Activated CD4-positive, alpha-beta T cell treated with anti-CD3 and anti-CD28 coated beads for 36 hours (primary cell): Measurements from ENCODE around the gene ABCF1. TPM values are rescaled to one million over a fixed set of nuclear protein-coding genes. Genes with fewer than 3 reads are reported as not detected.

ENCODE experiments used
- ATAC-seq: fragments of 200-7000 bp; cut with Tn5 transposase; one replicate; pipeline ENCODE4 v1.10.0; 2021; ENCODE audit warnings: mild to moderate bottlenecking, moderate library complexity
- CTCF ChIA-PET: fragments of 350-600 bp; sonication (Branson Sonifier 250); formaldehyde crosslinking; loops from one replicate; lab custom pipeline; 2021; ENCODE audit warnings: antibody characterized with exemption; lab: Charles Lee
- POLR2A ChIA-PET: fragments of 350-600 bp; sonication (Branson Sonifier 250); formaldehyde crosslinking; loops from one replicate; lab custom pipeline; 2021; ENCODE audit warnings: antibody characterized with exemption, inconsistent platforms; lab: Charles Lee
- DNase-seq: peaks from one replicate; pipeline ENCODE4 v3.0.0-alpha.2; 2020
- H3K27ac Mint-ChIP-seq: one replicate; pipeline ENCODE4 v1.8.0; 2021; ENCODE audit warnings: mixed read lengths
- H3K27me3 Mint-ChIP-seq: one replicate; pipeline ENCODE4 v1.8.0; 2021; ENCODE audit warnings: mixed read lengths
- H3K36me3 Mint-ChIP-seq: one replicate; pipeline ENCODE4 v1.8.0; 2021; ENCODE audit warnings: low read depth, mixed read lengths
- H3K4me1 Mint-ChIP-seq: one replicate; pipeline ENCODE4 v1.8.0; 2021; ENCODE audit warnings: mixed read lengths
- H3K4me3 Mint-ChIP-seq: one replicate; pipeline ENCODE4 v1.8.0; 2021; ENCODE audit warnings: mild to moderate bottlenecking, moderate library complexity, mixed read lengths
- H3K9me3 Mint-ChIP-seq: one replicate; pipeline ENCODE4 v1.8.0; 2021; ENCODE audit warnings: low read depth, mixed read lengths
- intact Hi-C, 2 experiments: fragments of 100-400 bp; cut with DNase I in 1 of 2; cut with micrococcal nuclease in 1 of 2; formaldehyde crosslinking; loops; one replicate each; pipeline versions ENCODE4 v1.14.2 to v1.15.1; 2022 to 2024; cut with DNase I, micrococcal nuclease
- total RNA-seq, 2 experiments: library from RNA; stranded (reverse); gene quantifications; one replicate each; pipeline ENCODE4 v1.2.3, GENCODE V29; 2021

ABCF1 gene
- total RNA-seq, 2 experiments from 2014 or later, result 100.0 to 105 TPM

DNA sequence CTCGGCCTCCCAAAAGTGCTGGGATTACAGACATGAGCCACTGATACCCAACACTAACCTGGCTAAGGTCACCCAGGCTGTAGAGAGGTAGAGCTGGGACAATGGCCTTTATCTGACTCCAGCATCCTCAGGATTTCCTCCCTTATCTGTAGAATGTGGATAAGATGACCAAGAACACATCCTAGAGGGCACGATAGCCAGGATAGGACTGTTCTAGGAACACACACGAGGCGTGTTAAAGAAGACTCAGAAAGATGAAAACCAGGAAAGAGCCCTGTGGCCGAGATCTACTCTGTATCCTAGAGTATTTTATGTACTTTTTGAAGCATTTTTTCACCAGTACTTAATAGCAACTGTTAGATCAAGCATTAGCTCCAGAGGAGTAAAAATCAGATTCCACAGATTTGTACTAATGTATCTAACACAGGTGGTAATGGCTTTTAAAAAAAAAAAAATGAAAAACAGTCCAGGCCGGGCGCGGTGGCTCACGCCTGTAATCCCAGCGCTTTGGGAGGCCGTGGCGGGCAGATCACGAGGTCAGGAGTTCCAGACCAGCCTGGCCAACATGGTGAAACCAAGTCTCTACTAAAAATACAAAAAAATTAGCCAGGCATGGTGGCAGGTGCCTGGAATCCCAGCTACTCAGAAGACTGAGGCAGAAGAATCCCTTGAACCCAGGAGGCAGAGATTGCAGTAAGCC is 28.5 kb downstream of the ABCF1 start:
- CTCF ChIA-PET, result interaction anchor here (0.7 to 7.4 kb wide), 8 partner anchors 14 to 149 kb away, joined by 3 to 71 read pairs (median 4); no protein-coding TSS in a partner anchor
- ATAC-seq (no peak), DNase-seq (no peak)
- H3K36me3 Mint-ChIP-seq, result peaks cover 47% of the 10 kb centered on the region
- POLR2A ChIA-PET, result interaction anchor here (0.6 kb wide), 1 partner anchor 88 kb away, joined by 3 read pairs; no protein-coding TSS in a partner anchor
- no peaks in the 10 kb centered on the region for H3K9me3 Mint-ChIP-seq
- H3K4me3 Mint-ChIP-seq, result no peak overlapping the region
- H3K27me3 Mint-ChIP-seq, result no peaks in the 10 kb centered on the region
- intact Hi-C loops, result no loop called here
- H3K4me1 Mint-ChIP-seq, result peaks cover 14% of the 10 kb centered on the region
- no peak overlapping the region for H3K27ac Mint-ChIP-seq

DNA sequence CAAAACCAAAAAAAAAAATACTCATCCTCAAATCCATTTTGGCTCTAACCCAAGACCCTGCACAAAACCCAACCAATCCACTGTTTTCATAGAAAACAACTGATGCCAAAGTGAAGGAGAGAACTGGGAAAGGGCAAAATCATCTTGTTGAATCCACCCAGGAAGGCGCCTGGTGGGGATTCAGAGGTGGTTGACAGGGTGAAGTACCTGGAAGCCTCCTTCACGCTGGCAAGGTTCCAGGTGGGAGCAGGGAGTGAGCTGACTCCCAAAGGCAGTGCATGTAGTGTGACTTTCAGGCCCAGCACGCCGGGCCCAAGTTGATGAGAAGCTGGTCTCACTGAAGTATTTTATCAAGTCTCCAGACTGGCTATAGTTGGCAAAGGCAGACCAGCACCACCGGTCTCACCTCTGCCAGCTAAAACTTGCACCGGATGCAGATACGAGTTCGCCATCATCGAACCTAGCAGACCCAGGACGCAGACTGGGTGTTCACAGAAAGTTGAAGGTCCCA is 29.3 kb downstream of the ABCF1 start:
- DNase-seq, result no peak
- POLR2A ChIA-PET, result no interaction called here
- no peak overlapping the region for H3K27ac Mint-ChIP-seq

DNA sequence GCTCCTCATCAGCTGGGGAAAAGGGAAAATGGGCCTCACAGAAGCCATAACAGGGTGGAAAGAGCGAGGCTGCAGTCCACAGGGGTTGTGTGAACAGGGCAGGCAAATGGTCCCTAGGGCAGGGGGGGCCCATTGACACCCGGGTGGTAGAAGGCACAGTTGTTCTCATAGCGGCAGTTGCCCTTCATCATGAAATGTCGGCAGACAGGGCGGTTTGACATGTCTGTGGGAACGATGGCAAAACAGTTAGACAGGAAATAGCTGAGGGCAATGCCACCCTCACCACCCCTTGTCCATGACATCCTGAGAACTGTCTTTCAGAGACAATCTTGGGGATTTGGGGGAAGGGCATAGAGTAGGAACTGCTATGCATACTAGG is 30.2 kb downstream of the ABCF1 start:
- peak overlapping the region; percentile 42 for H3K27ac Mint-ChIP-seq
- peaks cover 17% of the 10 kb centered on the region for H3K4me1 Mint-ChIP-seq
- no peaks in the 10 kb centered on the region for H3K27me3 Mint-ChIP-seq
- POLR2A ChIA-PET, result no interaction called here
- ATAC-seq (no peak), DNase-seq (no peak)
- CTCF ChIA-PET, result interaction anchor here (0.6 to 7.4 kb wide), 5 partner anchors 11 to 244 kb away, joined by 3 to 71 read pairs (median 5); no protein-coding TSS in a partner anchor
- intact Hi-C loops, result no loop called here
- H3K36me3 Mint-ChIP-seq, result peaks cover 57% of the 10 kb centered on the region
- no peak overlapping the region for H3K4me3 Mint-ChIP-seq
- H3K9me3 Mint-ChIP-seq, result no peaks in the 10 kb centered on the region

More for the DNA sequence above, 29.3 kb downstream of the ABCF1 start:
- Mint-ChIP-seq H3K4me3 (no peak overlapping the region), H3K36me3 (peaks cover 51% of the 10 kb centered on the region), H3K27me3 (no peaks in the 10 kb centered on the region), H3K4me1 (peaks cover 17% of the 10 kb centered on the region), H3K9me3 (no peaks in the 10 kb centered on the region)
- intact Hi-C loops, result no loop called here
- CTCF ChIA-PET, result interaction anchor here (0.7 to 7.4 kb wide), 7 partner anchors 10 to 128 kb away, joined by 3 to 71 read pairs (median 4); no protein-coding TSS in a partner anchor
- no peak for ATAC-seq

DNA sequence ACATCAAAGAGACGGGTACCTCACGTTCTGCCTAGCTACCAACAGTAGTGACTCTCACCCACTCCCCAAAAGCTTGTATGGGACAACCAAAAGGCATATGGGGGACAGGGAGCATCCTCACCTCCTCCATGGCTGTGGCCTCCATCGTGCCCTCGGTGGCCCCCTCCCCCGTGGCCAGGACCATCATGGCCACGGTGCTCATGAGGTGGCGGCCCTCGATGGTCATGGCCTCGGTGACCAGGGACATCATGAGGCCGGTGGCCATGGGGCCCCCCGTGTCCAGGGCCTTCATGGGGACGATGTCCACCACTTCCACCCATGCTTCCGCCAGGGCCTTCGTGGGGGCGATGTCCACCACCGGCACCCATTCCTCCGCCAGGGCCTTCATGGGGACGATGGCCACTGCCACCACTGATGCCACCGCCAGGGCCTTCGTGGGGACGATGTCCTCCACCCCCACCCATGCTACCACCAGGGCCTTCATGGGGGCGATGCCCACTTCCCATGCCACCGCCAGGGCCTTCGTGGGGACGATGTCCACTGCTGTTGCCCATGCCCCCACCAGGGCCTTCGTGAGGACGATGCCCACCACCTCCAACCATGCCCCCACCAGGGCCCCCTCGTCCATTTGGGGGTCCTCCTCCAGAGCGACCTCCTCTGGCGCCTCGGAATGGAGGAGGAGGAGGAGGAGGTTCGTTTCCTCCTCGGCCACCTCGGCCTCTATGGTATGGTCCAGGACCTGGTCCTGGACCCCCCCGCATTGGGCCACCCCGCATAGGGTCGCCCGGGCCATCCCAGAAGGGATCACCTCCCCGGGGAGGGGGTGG is 30.8 kb downstream of the ABCF1 start:
- Mint-ChIP-seq H3K36me3 (peaks cover 62% of the 10 kb centered on the region), H3K4me1 (peaks cover 16% of the 10 kb centered on the region), H3K27ac (no peak overlapping the region), H3K27me3 (no peaks in the 10 kb centered on the region), H3K9me3 (no peaks in the 10 kb centered on the region), H3K4me3 (no peak overlapping the region)
- DNase-seq, result no peak
- ATAC-seq, result no peak
- intact Hi-C loops, result no loop called here
- CTCF ChIA-PET, result interaction anchor here (0.6 to 7.4 kb wide), 4 partner anchors 26 to 244 kb away, joined by 3 to 71 read pairs (median 6); no protein-coding TSS in a partner anchor
- POLR2A ChIA-PET, result no interaction called here

DNA sequence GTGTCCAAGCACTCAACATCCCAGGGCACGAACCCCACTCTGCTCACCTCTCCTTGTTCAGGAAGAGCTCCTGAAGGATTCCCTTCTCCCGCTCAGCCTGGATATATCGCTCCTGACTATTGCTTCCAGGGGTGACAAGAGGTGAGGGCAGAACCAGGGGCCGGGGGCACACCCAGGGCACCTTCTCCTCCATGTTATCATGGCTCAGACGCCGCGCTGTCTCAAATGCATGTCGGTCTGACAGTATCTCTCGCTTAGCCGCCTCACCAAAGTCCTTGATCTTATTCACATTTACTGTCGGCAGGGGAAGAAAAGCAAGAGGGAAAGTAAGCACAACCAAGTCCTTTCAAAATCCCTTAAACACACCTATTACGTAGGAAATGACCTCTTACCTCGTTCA is 32.7 kb downstream of the ABCF1 start:
- intact Hi-C loops, result no loop called here
- CTCF ChIA-PET, result interaction anchor here (1.0 to 1.4 kb wide), 2 partner anchors 136 to 151 kb away, joined by 3 read pairs; no protein-coding TSS in a partner anchor
- H3K27me3 Mint-ChIP-seq, result no peaks in the 10 kb centered on the region
- POLR2A ChIA-PET, result no interaction called here
- ATAC-seq (no peak), DNase-seq (no peak)
- H3K4me3 Mint-ChIP-seq, result no peak overlapping the region
- H3K27ac Mint-ChIP-seq, result no peak overlapping the region
- H3K36me3 Mint-ChIP-seq, result peaks cover 68% of the 10 kb centered on the region
- peaks cover 24% of the 10 kb centered on the region for H3K4me1 Mint-ChIP-seq
- H3K9me3 Mint-ChIP-seq, result no peaks in the 10 kb centered on the region

DNA sequence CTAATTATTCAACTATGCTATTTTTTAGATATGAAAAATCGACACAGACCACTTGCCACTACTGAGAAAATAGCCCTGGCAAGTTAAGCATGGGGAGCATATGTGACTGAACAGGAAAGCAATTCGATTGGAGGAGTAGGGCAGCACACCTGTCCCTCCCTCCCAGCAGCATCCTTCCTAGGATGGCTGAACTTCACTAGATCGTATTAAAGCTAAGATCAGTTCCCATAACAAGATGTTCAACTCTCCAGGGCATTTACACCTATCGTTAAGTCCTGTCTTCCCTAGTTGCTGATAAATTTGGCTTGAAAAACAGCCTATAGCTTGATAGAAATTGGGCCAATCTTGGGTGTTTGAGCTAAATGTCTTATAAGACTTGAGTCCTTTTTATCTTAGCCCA is 38.8 kb downstream of the ABCF1 start:
- H3K4me1 Mint-ChIP-seq, result peaks cover 61% of the 10 kb centered on the region
- H3K36me3 Mint-ChIP-seq, result peaks cover 84% of the 10 kb centered on the region
- ATAC-seq, result no peak
- H3K27me3 Mint-ChIP-seq, result no peaks in the 10 kb centered on the region
- intact Hi-C loops, result loop anchor here (10.0 kb wide), 2 partner anchors 935 to 1055 kb away; partner anchors contain the start of genes ATP6V1G2 (in 1 of the 2), C6orf47 (in 1 of the 2), CSNK2B (in 1 of the 2) and DDX39B (in 1 of the 2)
- ChIA-PET POLR2A (interaction anchor here (0.6 to 1.2 kb wide), 2 partner anchors 12 to 172 kb away, joined by 3 to 6 read pairs; no protein-coding TSS in a partner anchor), CTCF (interaction anchor here (0.5 to 2.4 kb wide), 7 partner anchors 13 to 202 kb away, joined by 3 to 20 read pairs (median 5); no protein-coding TSS in a partner anchor)
- peak overlapping the region; percentile 7 for H3K27ac Mint-ChIP-seq
- no peak overlapping the region for H3K4me3 Mint-ChIP-seq
- DNase-seq, result no peak
- H3K9me3 Mint-ChIP-seq, result no peaks in the 10 kb centered on the region

DNA sequence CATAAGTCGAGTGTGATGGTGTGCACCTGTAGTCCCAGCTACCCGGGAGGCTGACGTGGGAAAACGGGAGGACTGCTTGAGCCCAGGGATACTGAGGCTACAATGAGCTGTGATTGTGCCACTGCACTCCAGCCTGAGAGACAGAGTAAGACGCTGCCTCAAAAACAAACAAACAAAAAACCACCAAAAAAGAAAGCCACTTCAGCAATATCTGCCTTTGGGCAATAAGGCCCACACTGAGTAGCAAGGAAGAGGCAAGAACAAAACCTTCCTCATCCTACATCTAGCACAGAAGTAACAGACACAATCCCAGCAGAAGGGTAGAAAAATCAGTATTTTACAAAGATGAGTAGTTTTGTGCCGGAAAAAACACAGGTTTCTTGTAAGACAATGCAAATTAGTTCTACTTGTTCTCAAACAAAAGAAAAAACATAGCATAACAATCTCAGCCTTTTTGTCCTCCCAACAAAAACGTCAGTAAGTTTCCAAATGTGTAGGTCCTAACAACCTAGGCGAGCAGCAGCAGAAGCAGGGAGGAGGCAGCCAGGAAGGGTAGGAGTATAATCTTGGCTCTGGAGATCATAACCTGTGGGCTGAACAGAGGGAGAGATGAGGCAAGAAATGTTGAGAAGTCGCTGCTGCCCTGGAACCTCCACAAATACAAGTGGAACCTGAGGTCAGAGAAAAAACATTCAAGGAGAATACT is 40.1 kb downstream of the ABCF1 start:
- H3K4me3 Mint-ChIP-seq, result no peak overlapping the region
- peaks cover 59% of the 10 kb centered on the region for H3K4me1 Mint-ChIP-seq
- DNase-seq (no peak), ATAC-seq (no peak)
- ChIA-PET CTCF (interaction anchor here (0.6 to 2.4 kb wide), 9 partner anchors 9 to 129 kb away, joined by 3 to 20 read pairs (median 4); no protein-coding TSS in a partner anchor), POLR2A (interaction anchor here (1.4 kb wide), 1 partner anchor 21 kb away, joined by 3 read pairs; no protein-coding TSS in a partner anchor)
- no peaks in the 10 kb centered on the region for H3K9me3 Mint-ChIP-seq
- intact Hi-C loops, result loop anchor here (10.0 kb wide), 2 partner anchors 933 to 1053 kb away; partner anchors contain the start of genes ATP6V1G2 (in 1 of the 2), C6orf47 (in 1 of the 2), CSNK2B (in 1 of the 2) and DDX39B (in 1 of the 2)
- H3K27me3 Mint-ChIP-seq, result no peaks in the 10 kb centered on the region
- peaks cover 86% of the 10 kb centered on the region for H3K36me3 Mint-ChIP-seq
- peak overlapping the region; percentile 39 for H3K27ac Mint-ChIP-seq

DNA sequence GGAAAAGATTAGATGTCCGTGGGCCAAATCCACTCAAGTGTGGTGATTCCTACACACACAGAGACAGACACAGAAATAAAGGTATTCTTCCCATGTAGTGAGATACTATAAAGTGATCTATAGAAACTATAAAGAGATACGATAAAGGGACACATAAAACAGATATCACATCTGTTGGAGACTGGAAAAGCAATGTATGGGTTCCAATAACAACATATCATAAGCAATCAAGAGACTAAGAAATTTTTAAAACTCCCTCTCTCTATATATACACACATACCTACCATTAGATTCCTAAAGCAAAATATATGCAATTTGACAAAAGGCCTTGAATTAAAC is 40.6 kb downstream of the ABCF1 start:
- Mint-ChIP-seq H3K27me3 (no peaks in the 10 kb centered on the region), H3K27ac (peak overlapping the region; percentile 39)
- no peak for ATAC-seq

DNA sequence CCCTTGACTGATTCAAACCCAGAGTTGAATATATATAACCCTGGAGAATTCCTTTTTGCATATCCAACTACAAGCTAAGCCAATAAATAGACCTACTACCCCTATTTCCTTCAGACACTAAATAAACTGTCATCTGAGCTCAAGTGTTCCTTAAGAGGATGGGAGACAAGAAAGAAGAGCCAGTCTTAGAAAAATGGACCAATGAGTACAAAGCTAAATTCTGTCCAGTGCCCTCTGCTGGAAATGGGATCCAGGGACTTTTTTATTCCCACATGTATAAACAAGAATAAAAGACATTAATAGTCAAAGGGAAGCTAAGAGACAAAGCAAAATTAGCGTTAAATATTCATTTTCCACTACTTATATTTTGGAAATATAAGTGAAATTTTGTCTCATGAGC is 41.0 kb downstream of the ABCF1 start:
- ChIA-PET POLR2A (interaction anchor here (1.4 to 1.9 kb wide), 2 partner anchors 22 to 105 kb away, joined by 3 to 9 read pairs; partner anchors contain the start of gene MDC1), CTCF (interaction anchor here (0.5 to 3.8 kb wide), 10 partner anchors 8 to 588 kb away, joined by 3 to 39 read pairs (median 6); no protein-coding TSS in a partner anchor)
- peaks cover 87% of the 10 kb centered on the region for H3K36me3 Mint-ChIP-seq
- no peaks in the 10 kb centered on the region for H3K9me3 Mint-ChIP-seq
- intact Hi-C loops, result loop anchor here (1.0 to 10.0 kb wide), 4 partner anchors 15 to 1053 kb away; partner anchors contain the start of genes ATP6V1G2 (in 1 of the 2), C6orf47 (in 1 of the 2), CSNK2B (in 1 of the 2) and DDX39B (in 1 of the 2)
- no peak overlapping the region for H3K4me3 Mint-ChIP-seq
- H3K27ac Mint-ChIP-seq, result peak overlapping the region; percentile 39
- peaks cover 59% of the 10 kb centered on the region for H3K4me1 Mint-ChIP-seq
- DNase-seq, result no peak
- no peaks in the 10 kb centered on the region for H3K27me3 Mint-ChIP-seq
- ATAC-seq, result no peak

More for the DNA sequence above, 40.6 kb downstream of the ABCF1 start:
- Mint-ChIP-seq H3K4me3 (no peak overlapping the region), H3K4me1 (peaks cover 59% of the 10 kb centered on the region), H3K36me3 (peaks cover 86% of the 10 kb centered on the region), H3K9me3 (no peaks in the 10 kb centered on the region)
- no peak for DNase-seq
- CTCF ChIA-PET, result interaction anchor here (0.7 to 3.8 kb wide), 7 partner anchors 8 to 130 kb away, joined by 3 to 39 read pairs (median 7); no protein-coding TSS in a partner anchor
- POLR2A ChIA-PET, result interaction anchor here (1.4 kb wide), 1 partner anchor 21 kb away, joined by 3 read pairs; no protein-coding TSS in a partner anchor
- intact Hi-C loops, result loop anchor here (1.0 to 10.0 kb wide), 4 partner anchors 15 to 1053 kb away; partner anchors contain the start of genes ATP6V1G2 (in 1 of the 2), C6orf47 (in 1 of the 2), CSNK2B (in 1 of the 2) and DDX39B (in 1 of the 2)
